ENCODE results near the gene NT5E. TPM values are rescaled to one million over a fixed set of nuclear protein-coding genes. Genes with fewer than 3 reads are reported as not detected.

NT5E gene
- total RNA-seq, 1 donor from 2014 or later: not detected

- TF ChIP-seq CTCF (IDR thresholded peaks at IDR 0.05) (no peak), EZH2 (IDR thresholded peaks at IDR 0.05) (no peak), EZH2phosphoT487 (IDR thresholded peaks at IDR 0.05) (no peak)
- no peak overlapping the region for H3K4me2 ChIP-seq
- H3K9me3 ChIP-seq (ENCODE audit: low read depth): no peaks in the 10 kb centered on the region
- no peak for DNase-seq (ENCODE audit: low spot score)
- H3K4me3 Mint-ChIP-seq: no peak overlapping the region
- no peaks in the 10 kb centered on the region for H3K4me1 ChIP-seq
- H3K4me1 Mint-ChIP-seq: peaks cover 11% of the 10 kb centered on the region
- H4K20me1 ChIP-seq (ENCODE audit: low read depth): no peaks in the 10 kb centered on the region
- H3K27ac ChIP-seq: no peak overlapping the region
- H3K27me3 ChIP-seq: peaks cover 82% of the 10 kb centered on the region
- H3K36me3 Mint-ChIP-seq: no peaks in the 10 kb centered on the region
- H3K4me3 ChIP-seq: no peak overlapping the region
- H3K27me3 Mint-ChIP-seq (ENCODE audit: insufficient read depth, low read depth): peaks cover 31% of the 10 kb centered on the region
- no peaks in the 10 kb centered on the region for H3K36me3 ChIP-seq
- H3F3A ChIP-seq (ENCODE audit: low read depth): no peaks in the 10 kb centered on the region
- no peak overlapping the region for H3K9ac ChIP-seq
- H3K27ac Mint-ChIP-seq: no peak overlapping the region
- H2AFZ ChIP-seq (replicated peaks): no peak overlapping the region
- no peaks in the 10 kb centered on the region for H3K79me2 ChIP-seq (ENCODE audit: low read depth)
- H3K9me3 Mint-ChIP-seq: no peaks in the 10 kb centered on the region
Measured at GRCh38 chr6:85451565-85452306, 1.9 kb downstream of the NT5E start.

GRCh38 chr6:85452441-85452881 lies 2.6 kb downstream of the NT5E start:
- Histone ChIP-seq H3K4me1 (no peaks in the 10 kb centered on the region), H4K20me1 (ENCODE audit: low read depth) (no peaks in the 10 kb centered on the region), H3K27me3 (peaks cover 75% of the 10 kb centered on the region), H3K4me3 (no peak overlapping the region), H3F3A (ENCODE audit: low read depth) (no peaks in the 10 kb centered on the region), H3K4me2 (no peak overlapping the region), H3K36me3 (no peaks in the 10 kb centered on the region), H3K9ac (no peak overlapping the region), H3K9me3 (ENCODE audit: low read depth) (no peaks in the 10 kb centered on the region), H2AFZ (replicated peaks) (no peak overlapping the region), H3K27ac (no peak overlapping the region), H3K79me2 (ENCODE audit: low read depth) (no peaks in the 10 kb centered on the region)
- no peak overlapping the region for H3K27ac Mint-ChIP-seq
- no peak overlapping the region for H3K4me3 Mint-ChIP-seq
- TF ChIP-seq CTCF (IDR thresholded peaks at IDR 0.05) (no peak), EZH2 (IDR thresholded peaks at IDR 0.05) (no peak), EZH2phosphoT487 (IDR thresholded peaks at IDR 0.05) (no peak)
- H3K36me3 Mint-ChIP-seq: no peaks in the 10 kb centered on the region
- no peak for DNase-seq (ENCODE audit: low spot score)
- H3K4me1 Mint-ChIP-seq: peaks cover 11% of the 10 kb centered on the region
- no peaks in the 10 kb centered on the region for H3K9me3 Mint-ChIP-seq
- peaks cover 31% of the 10 kb centered on the region for H3K27me3 Mint-ChIP-seq (ENCODE audit: insufficient read depth, low read depth)

GRCh38 chr6:85453052-85453451 lies 3.2 kb downstream of the NT5E start:
- H3K36me3 ChIP-seq: no peaks in the 10 kb centered on the region
- no peak overlapping the region for H3K9ac ChIP-seq
- H3K9me3 Mint-ChIP-seq: no peaks in the 10 kb centered on the region
- no peak overlapping the region for H3K4me2 ChIP-seq
- H3K9me3 ChIP-seq (ENCODE audit: low read depth): no peaks in the 10 kb centered on the region
- no peak overlapping the region for H3K4me3 ChIP-seq
- peaks cover 28% of the 10 kb centered on the region for H3K27me3 Mint-ChIP-seq (ENCODE audit: insufficient read depth, low read depth)
- no peaks in the 10 kb centered on the region for H3K79me2 ChIP-seq (ENCODE audit: low read depth)
- H3K4me1 ChIP-seq: no peaks in the 10 kb centered on the region
- H3K27ac Mint-ChIP-seq: no peak overlapping the region
- no peak overlapping the region for H2AFZ ChIP-seq (replicated peaks)
- peaks cover 69% of the 10 kb centered on the region for H3K27me3 ChIP-seq
- H3K27ac ChIP-seq: no peak overlapping the region
- H3K4me1 Mint-ChIP-seq: peaks cover 11% of the 10 kb centered on the region
- TF ChIP-seq EZH2 (IDR thresholded peaks at IDR 0.05) (no peak), CTCF (IDR thresholded peaks at IDR 0.05) (no peak), EZH2phosphoT487 (IDR thresholded peaks at IDR 0.05) (no peak)
- H3K36me3 Mint-ChIP-seq: no peaks in the 10 kb centered on the region
- H3F3A ChIP-seq (ENCODE audit: low read depth): no peaks in the 10 kb centered on the region
- no peaks in the 10 kb centered on the region for H4K20me1 ChIP-seq (ENCODE audit: low read depth)
- no peak overlapping the region for H3K4me3 Mint-ChIP-seq
- DNase-seq (ENCODE audit: low spot score): no peak
